ENCODE data around the gene PTPN20.

Gene PTPN20

DNA sequence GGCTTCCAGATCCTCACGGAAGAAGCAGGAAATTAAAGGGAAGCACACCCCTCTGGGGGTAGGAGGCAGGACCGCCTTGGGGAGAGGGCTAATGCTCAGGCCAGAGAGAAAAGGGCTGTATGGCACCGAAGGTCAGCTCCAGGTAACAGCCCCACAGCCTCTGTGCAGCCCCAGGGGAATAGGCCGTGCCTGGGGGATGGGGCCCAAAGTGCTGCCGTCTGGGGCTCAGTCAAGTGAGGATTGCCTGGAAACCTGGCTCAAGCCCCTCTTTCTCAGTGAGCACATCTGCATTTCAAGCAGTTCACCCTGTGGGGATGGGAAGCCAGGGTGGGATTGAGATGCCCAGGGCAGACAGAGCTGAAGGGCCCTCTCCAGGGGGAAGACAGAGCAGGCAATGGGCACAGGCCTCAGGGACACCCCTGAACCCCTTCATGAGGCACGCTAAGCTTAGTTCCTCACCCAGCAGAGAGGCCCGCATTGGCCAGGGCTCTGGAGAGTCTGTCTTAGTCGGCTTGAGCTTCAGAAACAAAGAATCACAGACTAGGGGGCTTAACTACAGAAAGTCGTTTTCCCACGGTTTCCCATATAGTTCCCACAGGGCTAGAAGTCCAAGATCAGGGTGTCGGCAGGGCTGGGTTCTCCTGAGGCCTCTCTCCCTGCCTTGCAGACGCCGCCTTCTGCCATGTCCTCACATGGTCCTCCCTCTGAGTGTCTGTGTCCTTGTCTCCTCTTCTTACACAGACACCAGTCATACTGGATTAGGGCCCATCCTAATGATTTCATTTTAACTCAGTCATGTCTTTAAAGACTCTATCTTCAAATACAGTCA lies 118.2 kb downstream of the PTPN20 start:
- TF ChIP-seq CTCF (IDR thresholded peaks at IDR 0.05; ENCODE audit: control insufficient read depth, insufficient read depth, low read depth, low read length, missing control alignments) = no peak
- H3K4me3 ChIP-seq (ENCODE audit: control insufficient read depth, low read depth, low read length) = no peak overlapping the region
- DNase-seq (ENCODE audit: low read depth) = no peak

- no peak for DNase-seq (ENCODE audit: low read depth)
- no peak overlapping the region for H3K4me3 ChIP-seq (ENCODE audit: control insufficient read depth, low read depth, low read length)
- no peak for TF ChIP-seq CTCF (IDR thresholded peaks at IDR 0.05; ENCODE audit: control insufficient read depth, insufficient read depth, low read depth, low read length, missing control alignments)
Observed at GRCh38 chr10:47030191-47030703, 119.0 kb downstream of the PTPN20 start.

GRCh38 chr10:47031211-47031900 lies 120.1 kb downstream of the PTPN20 start:
- no peak overlapping the region for H3K4me3 ChIP-seq (ENCODE audit: control insufficient read depth, low read depth, low read length)
- DNase-seq (ENCODE audit: low read depth) = no peak
- TF ChIP-seq CTCF (IDR thresholded peaks at IDR 0.05; ENCODE audit: control insufficient read depth, insufficient read depth, low read depth, low read length, missing control alignments) = peak; percentile 9

DNA sequence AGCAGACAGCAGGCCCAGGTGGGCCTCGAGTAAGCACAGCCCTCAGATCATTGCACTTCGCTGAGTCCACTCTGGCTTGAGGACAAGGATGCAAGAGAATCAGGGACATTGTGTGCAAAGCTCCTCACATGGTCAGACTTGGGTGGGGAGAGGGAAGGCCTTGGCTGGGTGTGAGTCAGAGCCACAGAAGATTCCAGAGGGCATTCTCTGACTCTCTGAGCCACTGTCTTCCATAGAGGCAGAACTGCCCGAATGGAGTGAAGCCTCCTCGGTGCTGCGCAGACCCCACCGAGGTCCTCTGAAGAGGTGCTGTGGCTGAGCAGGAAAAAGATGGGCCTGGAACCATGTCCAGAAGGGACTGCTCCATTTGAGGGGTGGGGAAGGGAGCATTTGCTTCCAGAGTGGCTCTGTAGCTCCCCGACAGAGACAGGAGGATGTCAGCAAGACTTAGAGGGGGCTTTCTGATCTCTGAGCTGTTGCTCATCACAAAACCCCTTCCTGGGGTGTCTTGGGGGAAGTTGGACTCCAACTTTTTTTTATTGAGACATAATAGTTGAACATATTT lies 120.8 kb downstream of the PTPN20 start:
- TF ChIP-seq CTCF (IDR thresholded peaks at IDR 0.05; ENCODE audit: control insufficient read depth, insufficient read depth, low read depth, low read length, missing control alignments) = no peak
- H3K4me3 ChIP-seq (ENCODE audit: control insufficient read depth, low read depth, low read length) = no peak overlapping the region
- peak; percentile 23 for DNase-seq (ENCODE audit: low read depth)

DNA sequence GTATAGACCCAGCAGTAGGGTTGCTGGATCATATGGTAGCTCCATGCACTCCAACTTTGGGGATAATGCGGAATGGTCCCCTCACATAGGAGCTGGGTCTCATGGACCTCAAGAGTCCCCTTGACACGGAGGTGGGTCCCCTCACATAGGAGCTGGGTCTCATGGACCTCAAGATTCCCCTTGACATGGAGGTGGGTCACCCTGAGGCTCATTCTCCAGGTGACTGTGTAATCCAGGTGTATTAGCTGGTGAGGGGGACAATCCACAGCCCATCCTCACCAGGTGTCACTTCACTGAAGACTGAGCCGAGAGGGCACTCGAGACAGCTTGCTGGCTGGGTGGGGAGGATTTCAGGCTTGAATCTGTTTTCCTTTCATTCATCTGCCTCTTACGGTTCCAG lies 121.9 kb downstream of the PTPN20 start:
- H3K4me3 ChIP-seq (ENCODE audit: control insufficient read depth, low read depth, low read length) = no peak overlapping the region
- DNase-seq (ENCODE audit: low read depth) = no peak
- no peak for TF ChIP-seq CTCF (IDR thresholded peaks at IDR 0.05; ENCODE audit: control insufficient read depth, insufficient read depth, low read depth, low read length, missing control alignments)

- TF ChIP-seq CTCF (IDR thresholded peaks at IDR 0.05; ENCODE audit: control insufficient read depth, insufficient read depth, low read depth, low read length, missing control alignments) = no peak
- no peak overlapping the region for H3K4me3 ChIP-seq (ENCODE audit: control insufficient read depth, low read depth, low read length)
- no peak for DNase-seq (ENCODE audit: low read depth)
Observed at GRCh38 chr10:47033541-47034270, 122.5 kb downstream of the PTPN20 start.
